Stomach (tissue), 9 donors: Measurements from ENCODE around the gene SEPTIN2. TPM values are rescaled to one million over a fixed set of nuclear protein-coding genes. Genes with fewer than 3 reads are reported as not detected.

Experiments
- DNase-seq, 2 donors: peaks; one replicate each; pipeline versions ENCODE4 v3.0.0 to v3.0.0-alpha.2; 2013 to 2019
- H3K27ac ChIP-seq, 5 donors: fragments of 200-600 bp in 4 of 5; sonication (generic) in 4 of 5; one replicate each; pipeline ENCODE4 v1.5.1; 2013 to 2019; ENCODE audit warnings: mild to moderate bottlenecking in 1 of 5, moderate library complexity in 1 of 5
- H3K27me3 ChIP-seq, 3 donors: fragments of 200-600 bp; sonication (generic); one replicate each; pipeline ENCODE4 v1.5.1; 2017 to 2019; ENCODE audit warnings: mixed run types in 1 of 3
- H3K36me3 ChIP-seq, 4 donors: fragments of 200-600 bp; sonication (generic); 1 replicate in 3 of 4; 2 replicates in 1 of 4; pipeline ENCODE4 v1.5.1; 2016 to 2019
- H3K4me1 ChIP-seq, 4 donors: fragments of 200-600 bp; sonication (generic); one replicate each; pipeline ENCODE4 v1.5.1; 2016 to 2019
- H3K4me3 ChIP-seq, 4 donors: fragments of 200-600 bp; sonication (generic) in 3 of 4; one replicate each; pipeline ENCODE4 v1.5.1; 2016 to 2019; ENCODE audit warnings: mild to moderate bottlenecking in 1 of 4
- H3K9me3 ChIP-seq, 4 donors: fragments of 200-600 bp; sonication (generic); one replicate each; pipeline ENCODE4 v1.5.1; 2016 to 2019
- CTCF ChIP-seq, 7 experiments: fragments of 450-650 bp in 4 of 7; fragments of 200-600 bp in 3 of 7; sonication (generic) in 3 of 7; IDR thresholded peaks; one replicate each; pipeline ENCODE4 v1.5.1; 2016 to 2019; ENCODE audit warnings: antibody characterized with exemption in 7 of 7, control low read depth in 2 of 7, mild to moderate bottlenecking in 1 of 7
- EP300 ChIP-seq: sonication (generic); formaldehyde crosslinking; IDR thresholded peaks from one replicate; pipeline ENCODE4 v1.6.1; 2017; ENCODE audit warnings: antibody characterized with exemption
- POLR2A ChIP-seq, 4 donors: fragments of 450-650 bp; IDR thresholded peaks; one replicate each; pipeline ENCODE4 v1.6.1; 2016; ENCODE audit warnings: antibody characterized with exemption in 4 of 4, control low read depth in 2 of 4, mild to moderate bottlenecking in 1 of 4, moderate library complexity in 1 of 4
- POLR2AphosphoS5 ChIP-seq, 3 donors: sonication (generic); formaldehyde crosslinking; IDR thresholded peaks; one replicate each; pipeline ENCODE4 v1.6.1; 2016; ENCODE audit warnings: antibody characterized with exemption in 3 of 3
- WGBS, 5 donors: extraction: QIAGEN DNeasy Blood & Tissue Kit in 3 of 5; methylation state at CpG; one replicate each; pipeline versions ENCODE4 v1.1.5 to v1.1.7; 2013 to 2018; 5-methylcytosine and 5-hydroxymethylcytosine counted together
- intact Hi-C: fragments of 100-400 bp; cut with DNase I; formaldehyde crosslinking; loops from one replicate; pipeline ENCODE4 v1.15.1; 2023; ENCODE audit warnings: low total_unique reads
- polyA plus RNA-seq, 3 donors: library from polyadenylated mRNA; stranded (reverse); fragments of 200-250 nt; gene quantifications; one replicate each; pipeline ENCODE4 v1.2.3, GENCODE V29; 2013
- total RNA-seq, 5 donors: library from RNA; depleted of rRNA; stranded (reverse); fragments of >200 nt; gene quantifications; one replicate each; pipeline versions ENCODE4 v1.1.0 to v1.2.3, GENCODE V29; 2014 to 2016
- donor health status: healthy with polysubstance abuse.
- donor health status: Bipolar disorder and iron deficiency.
- donor health status: healthy.

The SEPTIN2 gene
- total and polyA plus RNA-seq, 8 donors, result 88.7 to 603 (median 208) TPM

GRCh38 chr2:241349941-241350340, 34.2 kb downstream of the SEPTIN2 start:
- WGBS, 5 donors, result 89 to 94% (median 90%) methylated on average over 8 of the region's 8 CpGs

DNA sequence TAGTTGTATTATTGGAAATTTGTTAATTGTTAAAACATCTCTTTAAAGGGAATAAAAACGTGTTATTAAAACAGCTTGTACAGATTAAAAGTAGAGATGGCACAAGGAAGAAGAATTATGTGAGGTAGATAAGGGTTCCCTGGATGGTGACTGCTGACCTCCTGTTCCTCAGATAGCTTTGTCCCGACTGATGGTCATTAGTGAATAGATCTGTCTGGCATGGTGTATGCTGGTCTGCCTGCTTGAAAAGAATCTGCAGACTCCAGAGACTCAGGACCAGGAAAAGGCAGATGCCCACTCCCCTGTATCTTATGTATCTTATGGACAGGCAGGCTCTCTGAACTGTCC, 34.8 kb downstream of the SEPTIN2 start:
- H3K27me3 ChIP-seq, result no peaks in the 10 kb centered on the region
- H3K9me3 ChIP-seq, result no peaks in the 10 kb centered on the region
- peak overlapping the region in 2 of 5 donors; percentile 57 to 68 for H3K27ac ChIP-seq
- TF ChIP-seq POLR2AphosphoS5 (IDR thresholded peaks at IDR 0.05), result no peak
- no peak for TF ChIP-seq CTCF (IDR thresholded peaks at IDR 0.05)
- TF ChIP-seq EP300, result no peak
- TF ChIP-seq POLR2A (IDR thresholded peaks at IDR 0.05), result no peak
- DNase-seq, result no peak
- peaks cover 23 to 36% (median 29%) of the 10 kb centered on the region in 4 donors for H3K4me1 ChIP-seq
- 37 to 63% (median 49%) methylated on average over 2 of the region's 2 CpGs for WGBS, 5 donors
- peaks cover 79 to 93% (median 87%) of the 10 kb centered on the region in 4 donors for H3K36me3 ChIP-seq
- intact Hi-C loops, result no loop called here
- H3K4me3 ChIP-seq, result no peak overlapping the region

More at GRCh38 chr2:241349941-241350340, 34.2 kb downstream of the SEPTIN2 start:
- H3K4me3 ChIP-seq, result no peak overlapping the region
- no peaks in the 10 kb centered on the region for H3K27me3 ChIP-seq
- H3K36me3 ChIP-seq, result peaks cover 85 to 98% (median 93%) of the 10 kb centered on the region in 4 donors
- peak overlapping the region in 1 of 5 donors; percentile 31 for H3K27ac ChIP-seq
- no peak for DNase-seq
- TF ChIP-seq EP300, result no peak
- no peak for TF ChIP-seq POLR2AphosphoS5 (IDR thresholded peaks at IDR 0.05)
- TF ChIP-seq CTCF (IDR thresholded peaks at IDR 0.05), result no peak
- TF ChIP-seq POLR2A (IDR thresholded peaks at IDR 0.05), result no peak
- intact Hi-C loops, result no loop called here
- peaks cover 20 to 32% (median 26%) of the 10 kb centered on the region in 4 donors for H3K4me1 ChIP-seq
- no peaks in the 10 kb centered on the region for H3K9me3 ChIP-seq

DNA sequence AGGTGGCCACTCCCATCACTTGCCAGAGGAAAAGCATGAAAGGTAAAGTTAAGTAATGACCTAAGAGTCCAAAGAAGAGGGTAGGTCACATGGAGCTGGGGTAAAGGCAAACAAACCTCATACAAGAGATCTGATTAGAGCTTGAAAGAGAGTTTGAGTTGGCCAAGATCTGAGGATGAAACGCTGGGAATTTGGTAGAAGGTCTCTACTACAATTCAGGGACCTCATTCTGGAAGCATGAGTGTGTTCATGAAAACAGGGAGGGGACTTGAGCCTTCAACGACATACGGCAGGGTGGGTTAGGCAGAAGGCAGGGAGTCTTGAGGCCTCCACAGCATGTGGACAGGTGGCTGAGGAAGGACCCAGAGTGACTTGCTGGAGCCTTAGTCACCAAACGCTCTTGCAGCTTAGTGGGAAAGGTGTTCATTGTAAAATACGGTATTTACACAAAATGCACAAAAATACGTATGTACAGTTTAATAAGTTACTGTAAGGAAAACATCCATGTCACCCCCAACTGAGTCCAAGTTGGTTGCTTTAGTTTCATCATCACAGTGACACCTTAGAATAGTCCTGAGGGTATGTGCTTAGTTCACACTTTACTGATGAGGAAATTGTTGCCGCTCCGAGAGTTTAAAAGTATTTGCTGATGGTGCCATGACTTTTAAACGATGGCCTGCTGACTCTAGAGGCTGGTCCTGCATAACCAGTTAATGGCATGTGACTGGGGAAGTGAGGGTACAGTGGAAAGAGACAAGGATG, 35.3 kb downstream of the SEPTIN2 start:
- intact Hi-C loops, result no loop called here
- H3K27ac ChIP-seq, result peak overlapping the region; percentile 49 to 70 (median 60)
- peaks cover 23 to 36% (median 29%) of the 10 kb centered on the region in 4 donors for H3K4me1 ChIP-seq
- H3K9me3 ChIP-seq, result no peaks in the 10 kb centered on the region
- TF ChIP-seq POLR2AphosphoS5 (IDR thresholded peaks at IDR 0.05) (no peak), CTCF (IDR thresholded peaks at IDR 0.05) (no peak), EP300 (no peak), POLR2A (IDR thresholded peaks at IDR 0.05) (no peak)
- H3K27me3 ChIP-seq, result no peaks in the 10 kb centered on the region
- WGBS, 5 donors, result 38 to 64% (median 51%) methylated on average over 9 of the region's 9 CpGs
- no peak overlapping the region for H3K4me3 ChIP-seq
- H3K36me3 ChIP-seq, result peaks cover 74 to 87% (median 82%) of the 10 kb centered on the region in 4 donors
- no peak for DNase-seq

- Histone ChIP-seq H3K36me3 (peaks cover 68 to 81% (median 76%) of the 10 kb centered on the region in 4 donors), H3K4me1 (peaks cover 23 to 38% (median 32%) of the 10 kb centered on the region in 4 donors)
- intact Hi-C loops, result no loop called here
Measured at GRCh38 chr2:241351640-241352031, 35.9 kb downstream of the SEPTIN2 start.

More at GRCh38 chr2:241351640-241352031, 35.9 kb downstream of the SEPTIN2 start:
- no peak for TF ChIP-seq CTCF (IDR thresholded peaks at IDR 0.05)
- TF ChIP-seq EP300, result no peak
- TF ChIP-seq POLR2AphosphoS5 (IDR thresholded peaks at IDR 0.05), result no peak
- no peak for TF ChIP-seq POLR2A (IDR thresholded peaks at IDR 0.05)
- H3K4me3 ChIP-seq, result no peak overlapping the region
- DNase-seq, result peak in 1 of 2 donors; percentile 75
- H3K27me3 ChIP-seq, result no peaks in the 10 kb centered on the region
- 27 to 54% (median 35%) methylated on average over 3 of the region's 3 CpGs for WGBS, 5 donors
- peak overlapping the region; percentile 32 to 70 (median 60) for H3K27ac ChIP-seq
- no peaks in the 10 kb centered on the region for H3K9me3 ChIP-seq
